Measurements from ENCODE around the gene FAM240A.
A peak's percentile ranks its signal among the peaks of the same experiment; 100 is the strongest.

The FAM240A gene

DNA sequence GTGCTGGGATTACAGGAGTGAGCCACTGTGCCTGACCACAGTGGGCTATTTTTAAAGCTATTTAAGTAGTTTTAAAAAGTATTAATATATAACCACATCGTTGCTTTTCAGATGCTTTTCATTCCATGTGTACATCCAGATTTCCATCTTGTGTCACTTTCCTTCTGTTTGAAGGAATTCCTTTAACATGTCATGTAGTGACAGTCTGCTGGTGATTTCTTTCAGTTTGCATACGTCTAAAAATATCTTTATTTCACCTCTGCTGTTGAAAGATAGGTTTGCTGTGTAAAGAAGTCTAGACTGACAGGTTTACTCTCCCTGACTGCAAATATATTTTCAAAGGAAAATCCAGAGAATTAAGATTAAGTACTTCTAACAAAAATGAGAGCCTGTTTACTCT lies 12.2 kb downstream of the FAM240A start:
- Mint-ChIP-seq H3K4me1 (ENCODE audit: low read depth in 2 of 2) (peaks cover 3 to 5% of the 10 kb centered on the region in 2 donors), H3K36me3 (ENCODE audit: insufficient read depth) (no peaks in the 10 kb centered on the region), H3K4me3 (no peak overlapping the region)

DNA sequence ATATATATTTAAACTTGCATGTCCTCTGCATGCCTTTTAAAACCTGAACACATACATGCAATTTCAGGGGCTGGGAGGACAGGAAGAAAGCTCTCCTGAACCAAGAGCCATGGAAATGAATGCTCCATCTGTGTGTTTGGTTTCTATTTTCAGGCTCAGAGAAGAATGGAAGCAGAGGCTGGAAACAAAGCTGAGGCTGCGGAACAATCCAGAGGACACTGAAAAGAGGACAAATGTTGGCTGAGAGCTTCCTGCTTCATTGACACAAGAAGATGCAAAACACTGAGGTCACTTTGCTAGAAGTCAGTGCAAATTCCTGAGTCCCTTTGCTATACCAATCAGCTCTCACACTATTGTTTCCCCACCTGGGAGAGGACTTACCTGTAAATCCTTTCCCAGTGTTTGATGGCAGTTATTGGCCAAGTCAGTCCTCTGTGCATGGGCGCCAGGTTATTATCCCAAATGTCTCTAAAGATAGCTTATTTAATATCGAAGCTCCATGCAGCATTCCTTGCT lies 12.7 kb downstream of the FAM240A start:
- H3K4me1 Mint-ChIP-seq (ENCODE audit: low read depth in 2 of 2), result peaks cover 7 to 9% of the 10 kb centered on the region in 2 donors
- no peak overlapping the region for H3K4me3 Mint-ChIP-seq
- DNase-seq (no peak), ATAC-seq (replicated peaks) (no peak)
- H3K27ac Mint-ChIP-seq, result no peak overlapping the region
- H3K27me3 Mint-ChIP-seq, result peaks cover 8 to 11% of the 10 kb centered on the region in 2 donors
- no peaks in the 10 kb centered on the region for H3K36me3 Mint-ChIP-seq (ENCODE audit: insufficient read depth)
- H3K9me3 Mint-ChIP-seq, result no peaks in the 10 kb centered on the region

More for the DNA sequence above, 12.2 kb downstream of the FAM240A start:
- no peak overlapping the region for H3K27ac Mint-ChIP-seq
- no peak for ATAC-seq (replicated peaks)
- H3K9me3 Mint-ChIP-seq, result no peaks in the 10 kb centered on the region
- DNase-seq, result no peak
- H3K27me3 Mint-ChIP-seq, result peaks cover 13 to 16% of the 10 kb centered on the region in 2 donors

DNA sequence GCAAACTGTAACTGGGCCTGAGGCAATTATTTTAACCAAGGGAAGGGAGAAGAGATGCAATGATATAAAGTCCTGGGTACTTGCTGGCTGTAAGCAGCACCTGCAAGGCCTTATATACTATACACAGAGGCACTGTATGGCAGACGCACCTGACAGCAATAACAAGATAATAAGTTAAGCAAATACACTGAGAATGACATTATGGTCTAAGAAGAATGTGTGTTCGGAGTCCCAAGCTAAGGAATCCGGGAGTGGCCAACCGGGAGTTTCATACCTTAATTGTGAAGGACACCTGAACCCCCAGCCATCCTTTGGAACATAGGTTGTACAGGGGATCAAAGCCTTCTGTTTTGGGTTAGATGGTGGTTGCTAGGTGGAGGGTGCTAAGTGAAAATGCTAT lies 13.7 kb downstream of the FAM240A start:
- ATAC-seq (replicated peaks) (no peak), DNase-seq (no peak)
- no peak overlapping the region for H3K4me3 Mint-ChIP-seq
- no peaks in the 10 kb centered on the region for H3K9me3 Mint-ChIP-seq
- H3K27me3 Mint-ChIP-seq, result peaks cover 0 to 6% of the 10 kb centered on the region in 2 donors
- peaks cover 10 to 13% of the 10 kb centered on the region in 2 donors for H3K4me1 Mint-ChIP-seq (ENCODE audit: low read depth in 2 of 2)
- no peak overlapping the region for H3K27ac Mint-ChIP-seq
- no peaks in the 10 kb centered on the region for H3K36me3 Mint-ChIP-seq (ENCODE audit: insufficient read depth)

DNA sequence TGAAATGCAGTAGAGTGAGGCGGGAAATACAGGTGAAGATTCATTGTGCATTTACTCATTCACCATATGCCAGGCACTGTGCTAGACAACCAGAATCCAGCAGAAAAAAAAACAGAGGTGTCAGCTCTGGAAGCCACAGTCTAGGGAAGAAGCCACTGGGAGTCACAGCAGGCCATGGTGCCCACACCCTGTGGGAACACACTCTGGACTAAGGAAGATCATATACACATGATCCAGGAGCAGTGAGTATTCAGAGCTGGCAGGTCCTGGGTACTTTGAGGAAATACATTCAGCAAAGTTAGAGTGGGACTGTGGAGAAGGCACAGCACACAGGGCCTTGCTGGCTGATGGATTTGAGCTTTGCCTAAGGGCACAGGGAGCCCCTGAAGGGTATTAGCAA lies 14.8 kb downstream of the FAM240A start:
- no peak for DNase-seq
- no peak overlapping the region for H3K27ac Mint-ChIP-seq
- peaks cover 0 to 6% of the 10 kb centered on the region in 2 donors for H3K27me3 Mint-ChIP-seq
- ATAC-seq (replicated peaks), result no peak
- H3K4me3 Mint-ChIP-seq, result no peak overlapping the region
- H3K9me3 Mint-ChIP-seq, result no peaks in the 10 kb centered on the region
- peaks cover 10 to 13% of the 10 kb centered on the region in 2 donors for H3K4me1 Mint-ChIP-seq (ENCODE audit: low read depth in 2 of 2)
- H3K36me3 Mint-ChIP-seq (ENCODE audit: insufficient read depth), result no peaks in the 10 kb centered on the region

DNA sequence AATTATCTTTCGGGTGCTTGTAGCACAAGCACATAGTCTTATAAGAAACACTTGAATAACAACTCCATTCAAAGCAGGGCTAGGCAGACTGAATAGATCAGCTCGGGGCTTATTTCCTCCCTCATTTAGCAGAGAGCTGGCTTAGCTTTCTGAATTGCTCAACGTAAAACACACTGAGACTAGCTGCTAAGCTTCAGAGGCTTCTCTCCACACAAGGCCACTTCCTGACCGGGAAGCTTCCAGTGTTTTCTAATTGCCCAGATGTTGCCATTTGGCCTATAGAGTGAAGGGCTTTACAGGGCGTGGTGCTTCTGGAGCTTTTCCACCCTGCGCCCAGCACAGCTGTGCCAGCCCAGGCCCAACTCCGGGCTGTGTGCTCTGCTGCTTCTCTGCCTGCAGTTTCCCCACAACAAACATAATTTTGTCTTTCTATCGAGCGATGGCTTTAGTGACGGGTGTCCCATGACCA lies 16.6 kb downstream of the FAM240A start:
- Mint-ChIP-seq H3K9me3 (no peaks in the 10 kb centered on the region), H3K4me3 (peak overlapping the region; percentile 54 to 77), H3K36me3 (ENCODE audit: insufficient read depth) (no peaks in the 10 kb centered on the region), H3K27ac (peak overlapping the region; percentile 81 to 84), H3K27me3 (peaks cover under 1 to 2% of the 10 kb centered on the region in 2 donors), H3K4me1 (ENCODE audit: low read depth in 2 of 2) (peaks cover 10 to 13% of the 10 kb centered on the region in 2 donors)
- DNase-seq (no peak), ATAC-seq (replicated peaks) (no peak)

DNA sequence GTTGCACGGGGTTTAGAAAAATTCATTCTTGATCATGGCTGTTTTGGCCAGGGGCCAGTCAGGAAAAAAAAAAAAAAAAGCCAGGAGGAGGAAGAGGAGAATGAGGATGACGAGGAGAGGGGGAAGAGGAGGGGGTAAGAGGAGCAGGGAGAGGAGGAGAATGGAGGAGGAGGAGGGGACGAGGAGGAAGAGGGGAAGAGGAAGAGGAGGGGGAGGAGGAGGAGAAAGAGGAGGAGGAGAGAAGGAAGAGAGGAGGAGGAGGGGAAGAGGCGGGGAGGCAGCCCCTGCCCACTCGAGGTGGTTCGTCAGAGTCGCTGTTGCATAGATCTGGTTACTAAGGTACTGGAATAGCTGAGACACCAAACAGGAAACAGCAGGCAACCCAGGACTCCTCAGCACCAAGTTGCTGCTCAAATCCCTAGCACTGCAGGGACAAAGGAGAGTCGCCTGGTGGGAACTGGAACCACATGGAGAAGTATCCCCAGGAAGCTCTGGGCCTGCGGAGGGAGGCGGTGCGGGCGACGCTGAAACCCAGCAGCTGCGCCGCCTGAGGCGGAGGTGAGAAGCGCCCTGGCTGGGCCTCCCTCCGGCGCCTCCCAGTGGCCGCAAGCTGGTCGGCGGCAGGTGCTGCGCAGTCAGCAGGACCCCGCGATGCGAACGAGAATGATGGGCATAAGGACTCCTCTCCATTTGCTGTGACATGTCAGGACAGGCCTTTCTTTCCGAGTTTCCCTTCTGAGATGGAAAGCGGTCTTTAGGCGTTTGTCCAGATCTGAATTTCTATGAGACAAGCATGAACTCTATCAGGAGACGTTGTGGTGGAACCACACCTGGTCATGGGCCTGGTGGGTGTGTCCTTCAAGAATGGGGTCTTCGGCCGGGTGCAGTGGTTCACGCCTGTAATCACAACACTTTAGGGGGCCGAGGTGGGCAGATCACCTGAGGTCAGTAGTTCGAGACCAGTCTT lies 17.5 kb downstream of the FAM240A start:
- Mint-ChIP-seq H3K36me3 (ENCODE audit: insufficient read depth) (no peaks in the 10 kb centered on the region), H3K9me3 (no peaks in the 10 kb centered on the region), H3K27ac (peak overlapping the region; percentile 81 to 84), H3K4me3 (peak overlapping the region; percentile 54 to 77), H3K4me1 (ENCODE audit: low read depth in 2 of 2) (peaks cover 10 to 13% of the 10 kb centered on the region in 2 donors), H3K27me3 (peaks cover 0 to 9% of the 10 kb centered on the region in 2 donors)
- DNase-seq (peak; percentile 67 to 77 (median 75)), ATAC-seq (replicated peaks) (peak; percentile 99)

DNA sequence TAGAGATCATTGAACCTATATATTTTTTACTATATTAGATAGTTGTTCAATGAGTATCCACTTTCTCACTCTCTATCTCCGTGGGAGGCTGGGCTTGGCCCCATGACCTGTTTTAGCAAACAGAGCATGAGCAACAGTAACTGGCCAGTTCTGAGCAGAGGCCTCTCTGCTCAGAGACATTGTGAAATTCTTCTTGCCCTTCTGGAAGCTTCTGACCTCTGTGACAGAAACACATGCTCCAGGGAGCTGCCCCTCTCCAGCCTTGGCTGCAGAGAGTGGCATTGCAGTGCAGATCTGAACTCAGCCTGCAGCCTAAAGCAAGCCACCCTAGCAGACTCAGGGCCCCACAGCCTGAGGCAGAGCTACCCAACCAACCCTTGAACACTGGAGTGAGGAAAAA lies 20.5 kb downstream of the FAM240A start:
- Mint-ChIP-seq H3K27ac (no peak overlapping the region), H3K4me1 (ENCODE audit: low read depth in 2 of 2) (peaks cover 10 to 13% of the 10 kb centered on the region in 2 donors), H3K27me3 (peaks cover 6 to 11% of the 10 kb centered on the region in 2 donors), H3K36me3 (ENCODE audit: insufficient read depth) (no peaks in the 10 kb centered on the region), H3K4me3 (no peak overlapping the region), H3K9me3 (no peaks in the 10 kb centered on the region)
- DNase-seq (no peak), ATAC-seq (replicated peaks) (no peak)

DNA sequence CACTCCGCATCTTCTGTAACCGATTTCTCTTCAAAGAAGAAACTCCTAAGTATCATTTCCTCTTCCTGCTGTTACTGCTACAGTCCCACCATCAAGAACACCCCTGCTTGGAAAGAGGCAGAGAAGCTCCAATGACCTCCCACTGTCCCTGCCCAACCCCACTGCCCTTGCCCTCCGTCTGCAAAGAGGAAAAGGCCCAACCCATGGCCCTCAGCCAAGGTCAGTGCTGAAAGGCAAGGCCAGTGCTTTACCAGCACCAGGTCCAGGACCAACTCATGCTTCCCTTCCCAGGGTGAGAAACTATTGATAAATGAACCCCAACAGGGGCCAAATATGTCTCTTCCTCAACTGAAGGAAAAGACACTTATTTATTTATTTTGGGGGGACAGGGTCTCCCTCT lies 22.5 kb downstream of the FAM240A start:
- H3K36me3 Mint-ChIP-seq (ENCODE audit: insufficient read depth), result no peaks in the 10 kb centered on the region
- peaks cover 7 to 12% of the 10 kb centered on the region in 2 donors for H3K27me3 Mint-ChIP-seq
- no peaks in the 10 kb centered on the region for H3K9me3 Mint-ChIP-seq
- DNase-seq (no peak), ATAC-seq (replicated peaks) (no peak)
- no peak overlapping the region for H3K27ac Mint-ChIP-seq
- peaks cover 4 to 5% of the 10 kb centered on the region in 2 donors for H3K4me1 Mint-ChIP-seq (ENCODE audit: low read depth in 2 of 2)
- no peak overlapping the region for H3K4me3 Mint-ChIP-seq

DNA sequence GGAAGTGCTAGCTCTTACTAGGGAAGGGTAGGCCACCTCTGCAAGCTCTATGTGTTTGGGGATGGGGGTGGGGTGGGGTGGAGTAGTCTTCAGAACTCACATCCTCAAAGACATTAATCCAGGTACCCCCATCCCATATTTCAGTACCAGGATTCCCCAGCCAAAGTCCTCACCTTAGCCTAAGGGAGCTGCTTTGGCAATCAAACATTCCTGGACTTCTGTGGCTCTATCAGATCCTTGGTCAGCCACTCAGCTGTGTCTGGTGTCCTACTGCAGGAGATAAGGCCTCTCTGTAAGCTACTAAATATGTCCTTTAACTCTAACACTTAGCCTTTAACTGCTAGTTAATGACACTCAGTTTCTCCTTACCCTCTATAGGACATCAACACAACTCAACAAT lies 26.9 kb downstream of the FAM240A start:
- Mint-ChIP-seq H3K4me3 (no peak overlapping the region), H3K4me1 (ENCODE audit: low read depth in 2 of 2) (no peaks in the 10 kb centered on the region), H3K36me3 (ENCODE audit: insufficient read depth) (no peaks in the 10 kb centered on the region), H3K27ac (no peak overlapping the region), H3K9me3 (no peaks in the 10 kb centered on the region), H3K27me3 (peaks cover 27 to 52% of the 10 kb centered on the region in 2 donors)
- DNase-seq (no peak), ATAC-seq (replicated peaks) (no peak)

DNA sequence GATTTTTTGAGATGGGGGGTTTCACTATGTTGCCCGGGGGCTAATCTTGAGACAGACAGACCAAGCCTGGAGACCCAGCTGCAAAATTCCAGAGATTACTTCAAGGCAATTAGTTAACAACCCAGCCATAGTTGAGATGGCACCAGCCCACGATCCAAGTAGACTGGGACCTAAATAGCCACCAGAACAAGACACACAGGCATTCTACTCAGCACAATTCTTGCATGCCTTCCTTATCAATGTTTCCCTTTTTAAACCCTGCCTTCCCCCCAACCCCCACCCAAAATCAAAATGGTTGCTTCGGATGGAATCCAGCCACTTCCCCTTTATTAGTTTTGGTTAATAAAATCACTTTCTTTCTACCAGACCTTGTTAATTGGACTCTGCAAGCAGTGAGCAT lies 28.6 kb downstream of the FAM240A start:
- H3K4me3 Mint-ChIP-seq, result no peak overlapping the region
- no peaks in the 10 kb centered on the region for H3K36me3 Mint-ChIP-seq (ENCODE audit: insufficient read depth)
- peaks cover 27 to 44% of the 10 kb centered on the region in 2 donors for H3K27me3 Mint-ChIP-seq
- H3K9me3 Mint-ChIP-seq, result no peaks in the 10 kb centered on the region
- H3K27ac Mint-ChIP-seq, result no peak overlapping the region
- ATAC-seq (replicated peaks), result no peak
- no peak for DNase-seq
- no peaks in the 10 kb centered on the region for H3K4me1 Mint-ChIP-seq (ENCODE audit: low read depth in 2 of 2)

DNA sequence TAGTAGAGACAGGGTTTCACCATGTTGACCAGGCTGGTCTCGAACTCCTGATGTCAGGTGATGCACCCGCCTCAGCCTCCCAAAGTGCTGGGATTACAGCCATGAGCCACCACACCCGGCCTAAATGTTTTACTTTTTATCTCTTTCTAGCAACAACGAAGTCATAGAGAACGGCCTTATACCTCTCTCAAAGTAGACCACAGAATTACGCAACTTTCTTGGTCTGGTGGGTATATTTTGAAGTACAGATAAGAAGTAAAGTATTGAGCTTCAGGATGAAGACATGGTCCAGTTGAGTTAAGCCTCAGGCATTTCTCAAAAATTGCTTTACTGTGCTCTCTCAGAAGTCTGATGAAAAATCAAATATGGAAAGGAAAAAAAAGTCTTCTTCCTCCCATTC lies 30.6 kb downstream of the FAM240A start:
- Mint-ChIP-seq H3K36me3 (ENCODE audit: insufficient read depth) (peaks cover 2% of the 10 kb centered on the region), H3K4me1 (ENCODE audit: low read depth in 2 of 2) (no peaks in the 10 kb centered on the region), H3K4me3 (no peak overlapping the region), H3K9me3 (no peaks in the 10 kb centered on the region), H3K27me3 (peaks cover 31 to 61% of the 10 kb centered on the region in 2 donors), H3K27ac (no peak overlapping the region)
- no peak for ATAC-seq (replicated peaks)
- DNase-seq, result no peak

DNA sequence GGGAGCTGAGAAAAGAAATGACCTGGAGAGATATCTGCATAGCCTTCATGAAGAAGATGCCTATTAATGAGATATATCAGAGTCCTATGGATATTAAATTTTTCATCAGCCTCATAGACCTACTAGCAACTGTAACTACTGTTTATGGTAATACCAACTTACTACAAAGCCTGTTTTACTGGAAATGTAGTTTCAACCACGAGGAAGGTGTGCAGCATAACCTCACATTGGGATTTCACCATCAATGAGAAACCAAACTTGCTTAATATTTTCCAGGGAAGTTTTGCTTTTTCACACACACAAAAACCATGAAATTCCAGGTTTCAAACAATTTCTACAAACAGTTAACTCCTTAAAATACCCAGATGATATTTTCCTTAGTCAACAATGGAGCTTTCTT lies 31.4 kb downstream of the FAM240A start:
- peaks cover 2% of the 10 kb centered on the region for H3K36me3 Mint-ChIP-seq (ENCODE audit: insufficient read depth)
- peaks cover 37 to 66% of the 10 kb centered on the region in 2 donors for H3K27me3 Mint-ChIP-seq
- no peak overlapping the region for H3K4me3 Mint-ChIP-seq
- no peak for DNase-seq
- H3K27ac Mint-ChIP-seq, result no peak overlapping the region
- no peak for ATAC-seq (replicated peaks)
- no peaks in the 10 kb centered on the region for H3K4me1 Mint-ChIP-seq (ENCODE audit: low read depth in 2 of 2)
- H3K9me3 Mint-ChIP-seq, result no peaks in the 10 kb centered on the region

DNA sequence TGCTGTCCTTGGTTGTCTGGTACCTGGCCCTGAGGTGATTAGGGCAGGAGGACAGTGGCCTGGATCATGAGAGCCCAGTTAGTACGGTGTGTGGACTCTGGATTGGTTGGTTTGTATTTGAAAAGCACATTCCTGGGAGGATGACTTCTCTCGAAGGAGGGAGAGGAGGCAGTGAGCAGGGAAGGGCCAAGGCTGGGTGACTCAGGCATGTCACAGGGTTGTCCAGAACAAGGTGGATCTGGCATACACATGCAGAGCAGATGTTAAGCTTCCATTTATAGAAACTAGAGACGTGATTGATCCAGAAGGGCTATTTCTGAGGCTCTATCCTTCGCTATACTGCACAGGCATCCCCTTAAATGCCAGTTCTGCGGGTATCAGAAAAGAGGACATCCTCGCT lies 34.4 kb downstream of the FAM240A start:
- H3K36me3 Mint-ChIP-seq (ENCODE audit: insufficient read depth), result peaks cover 2% of the 10 kb centered on the region
- H3K4me1 Mint-ChIP-seq (ENCODE audit: low read depth in 2 of 2), result no peaks in the 10 kb centered on the region
- H3K27me3 Mint-ChIP-seq, result peaks cover 41 to 61% of the 10 kb centered on the region in 2 donors
- DNase-seq (no peak), ATAC-seq (replicated peaks) (no peak)
- no peaks in the 10 kb centered on the region for H3K9me3 Mint-ChIP-seq
- no peak overlapping the region for H3K4me3 Mint-ChIP-seq
- no peak overlapping the region for H3K27ac Mint-ChIP-seq

DNA sequence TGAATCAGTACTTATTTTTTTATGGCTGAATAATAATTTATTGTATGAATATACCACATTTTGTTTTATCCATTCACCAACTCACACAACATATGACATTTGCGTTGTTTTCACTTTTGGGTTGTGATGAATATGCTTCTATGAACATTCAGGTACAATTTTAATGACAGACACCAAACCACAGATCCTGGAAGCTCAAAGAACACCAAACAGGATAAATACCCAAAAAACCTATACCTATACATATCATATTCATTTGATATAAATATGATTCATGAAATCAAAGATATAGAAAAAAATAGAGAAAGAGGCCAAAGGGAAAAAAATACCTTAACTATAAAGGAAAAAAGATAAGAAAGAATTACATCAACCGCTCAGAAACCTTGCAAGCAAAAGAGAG lies 35.8 kb downstream of the FAM240A start:
- no peak overlapping the region for H3K4me3 Mint-ChIP-seq
- no peak for DNase-seq
- H3K27me3 Mint-ChIP-seq, result peaks cover 46 to 60% of the 10 kb centered on the region in 2 donors
- H3K36me3 Mint-ChIP-seq (ENCODE audit: insufficient read depth), result peaks cover 2% of the 10 kb centered on the region
- ATAC-seq (replicated peaks), result no peak
- H3K27ac Mint-ChIP-seq, result no peak overlapping the region
- no peaks in the 10 kb centered on the region for H3K4me1 Mint-ChIP-seq (ENCODE audit: low read depth in 2 of 2)
- no peaks in the 10 kb centered on the region for H3K9me3 Mint-ChIP-seq

Measured in effector memory CD8-positive, alpha-beta T cell (primary cell).